ENCODE data around the gene MTERF1. TPM values are rescaled to one million over a fixed set of nuclear protein-coding genes. Genes with fewer than 3 reads are reported as not detected.

MTERF1 gene
- total RNA-seq, 1 experiment from 2014 or later, result 19.8 TPM

DNA sequence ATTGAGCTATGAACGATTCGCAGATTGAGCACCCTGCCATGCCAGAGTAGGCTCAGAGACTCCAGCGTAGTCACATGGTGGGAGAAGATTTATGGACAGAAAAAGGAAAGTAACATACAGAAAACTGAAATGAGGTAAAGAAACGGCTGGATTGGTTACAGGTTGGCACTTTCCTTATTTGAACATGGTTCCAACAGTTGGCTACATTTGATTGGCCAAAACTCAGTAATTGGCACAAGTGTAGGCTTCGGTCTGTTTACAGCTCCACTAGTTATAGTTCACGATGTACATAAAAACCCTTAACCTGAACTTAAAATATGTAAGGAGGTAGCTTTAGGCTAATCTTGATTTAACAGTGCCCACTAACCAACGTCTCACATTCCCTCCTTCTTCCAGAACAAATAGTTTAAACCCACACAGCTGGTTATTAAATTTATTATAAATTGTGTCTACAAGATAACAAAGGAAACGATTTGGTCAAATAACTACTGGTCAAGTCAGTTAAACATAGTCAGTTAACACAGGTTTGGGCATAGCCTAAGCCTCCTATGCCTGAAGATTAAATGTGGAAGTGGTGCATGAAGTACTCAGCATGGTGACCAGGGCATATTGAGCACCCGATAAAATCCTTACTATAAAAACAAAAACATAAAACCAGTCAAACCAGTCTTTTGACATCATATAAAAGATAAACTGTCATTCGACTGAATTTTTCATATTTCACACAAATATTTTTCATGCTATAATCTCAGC is 17.9 kb upstream of the MTERF1 start:
- Histone ChIP-seq H3K4me1 (ENCODE audit: insufficient read depth, low read length) (no peaks in the 10 kb centered on the region), H3T11ph (ENCODE audit: low read length) (no peak overlapping the region), H4K5ac (ENCODE audit: insufficient read length, low read depth, low read length) (no peak overlapping the region), H3K79me1 (ENCODE audit: insufficient read depth, low read depth, low read length, poor library complexity, severe bottlenecking) (no peaks in the 10 kb centered on the region), H2AFZ (ENCODE audit: low read length) (no peak overlapping the region), H3K14ac (ENCODE audit: insufficient read depth, low read length) (no peak overlapping the region), H4K20me1 (ENCODE audit: control insufficient read depth, insufficient read depth, insufficient read length) (no peaks in the 10 kb centered on the region), H3K4me2 (ENCODE audit: insufficient read depth, insufficient read length, low read length) (no peak overlapping the region), H2BK15ac (ENCODE audit: low read depth, low read length) (no peak overlapping the region), H3K56ac (ENCODE audit: insufficient read length, low read depth, low read length) (no peak overlapping the region), H3K9ac (ENCODE audit: extremely low read depth, insufficient read length, low read length) (no peak overlapping the region), H2BK120ac (ENCODE audit: low read depth, low read length, poor library complexity, severe bottlenecking) (no peak overlapping the region), H2BK12ac (ENCODE audit: insufficient read length, low read depth, low read length) (no peak overlapping the region), H2AK5ac (ENCODE audit: insufficient read length, low read length) (no peak overlapping the region), H3K18ac (ENCODE audit: insufficient read length, low read depth, low read length) (no peak overlapping the region), H2BK20ac (ENCODE audit: low read depth, low read length, poor library complexity, severe bottlenecking) (no peak overlapping the region), H2BK5ac (ENCODE audit: insufficient read length, low read length) (no peak overlapping the region), H3K27me3 (ENCODE audit: insufficient read depth, low read length) (no peaks in the 10 kb centered on the region), H3K23ac (ENCODE audit: insufficient read length, low read depth, low read length) (no peak overlapping the region), H4K91ac (ENCODE audit: insufficient read length, low read depth, low read length) (no peak overlapping the region), H3K4ac (ENCODE audit: low read depth, low read length) (no peak overlapping the region), H3K27ac (ENCODE audit: insufficient read length, low read depth, low read length) (no peak overlapping the region), H3K79me2 (ENCODE audit: insufficient read depth, low read length) (no peaks in the 10 kb centered on the region), H3K9me3 (ENCODE audit: control insufficient read depth, low read depth, low read length) (no peaks in the 10 kb centered on the region), H3K23me2 (ENCODE audit: insufficient read length, low read depth, low read length, poor library complexity, severe bottlenecking) (no peaks in the 10 kb centered on the region), H4K8ac (replicated peaks; ENCODE audit: insufficient read length, low read depth, low read length) (no peak overlapping the region)
- H3K27ac Mint-ChIP-seq, result no peak overlapping the region; a peak in 1 of 7 replicates
- TF ChIP-seq CTCF (conservative IDR thresholded peaks at IDR 0.05), result no peak
- peaks cover 3 to 9% of the 10 kb centered on the region in 2 experiments; a peak in 3 of 4 replicates for H3K4me1 Mint-ChIP-seq
- DNase-seq, result no peak
- H3K27me3 Mint-ChIP-seq (ENCODE audit: low read depth), result no peaks in the 10 kb centered on the region
- H3K36me3 Mint-ChIP-seq (ENCODE audit: insufficient read depth in 1 of 3, low read depth in 3 of 3), result no peaks in the 10 kb centered on the region
- WGBS (ENCODE audit: extremely low coverage, insufficient read length, low lambda C conversion rate), result no CpG with 5 or more reads among the region's 10 CpGs
- no peak overlapping the region for H3K4me3 Mint-ChIP-seq
- H3K9me3 Mint-ChIP-seq, result no peaks in the 10 kb centered on the region; a peak in 1 of 5 replicates

Measured in H9 (cell line).